Measurements from ENCODE around the gene DUOXA2. TPM values are rescaled to one million over a fixed set of nuclear protein-coding genes. Genes with fewer than 3 reads are reported as not detected.

Gene DUOXA2
- total RNA-seq, 1 donor, result not detected

- no peak for TF ChIP-seq CTCF (IDR thresholded peaks at IDR 0.05; ENCODE audit: insufficient read depth, low read length)
- H3K4me3 ChIP-seq (ENCODE audit: low read depth, low read length), result no peak overlapping the region
- no peak for DNase-seq (ENCODE audit: low read depth)
These were observed 30.0 kb upstream of the DUOXA2 start for GRCh38 chr15:45084163-45084562.

GRCh38 chr15:45087513-45087912 lies 26.6 kb upstream of the DUOXA2 start:
- TF ChIP-seq CTCF (IDR thresholded peaks at IDR 0.05; ENCODE audit: insufficient read depth, low read length), result no peak
- no peak overlapping the region for H3K4me3 ChIP-seq (ENCODE audit: low read depth, low read length)
- no peak for DNase-seq (ENCODE audit: low read depth)

- no peak for TF ChIP-seq CTCF (IDR thresholded peaks at IDR 0.05; ENCODE audit: insufficient read depth, low read length)
- DNase-seq (ENCODE audit: low read depth), result peak; percentile 20
- H3K4me3 ChIP-seq (ENCODE audit: low read depth, low read length), result no peak overlapping the region
These were observed 25.1 kb upstream of the DUOXA2 start for GRCh38 chr15:45088801-45089711.

- no peak for TF ChIP-seq CTCF (IDR thresholded peaks at IDR 0.05; ENCODE audit: insufficient read depth, low read length)
- DNase-seq (ENCODE audit: low read depth), result no peak
- no peak overlapping the region for H3K4me3 ChIP-seq (ENCODE audit: low read depth, low read length)
These were observed 24.3 kb upstream of the DUOXA2 start for GRCh38 chr15:45089712-45090373.

- DNase-seq (ENCODE audit: low read depth), result peak; percentile 46
- no peak for TF ChIP-seq CTCF (IDR thresholded peaks at IDR 0.05; ENCODE audit: insufficient read depth, low read length)
These were observed 23.0 kb upstream of the DUOXA2 start for GRCh38 chr15:45091161-45091560.

GRCh38 chr15:45091576-45091975 lies 22.6 kb upstream of the DUOXA2 start:
- DNase-seq (ENCODE audit: low read depth), result no peak
- TF ChIP-seq CTCF (IDR thresholded peaks at IDR 0.05; ENCODE audit: insufficient read depth, low read length), result no peak
- H3K4me3 ChIP-seq (ENCODE audit: low read depth, low read length), result no peak overlapping the region

More at GRCh38 chr15:45091161-45091560, 23.0 kb upstream of the DUOXA2 start:
- no peak overlapping the region for H3K4me3 ChIP-seq (ENCODE audit: low read depth, low read length)
